Activated CD8-positive, alpha-beta memory T cell treated with anti-CD3 and anti-CD28 coated beads, Interleukin-2, amount 50 U/mL, for 1 hour (primary cell): ENCODE measurements around the gene SPTBN4.
"Not testable (repeated sequence)": the region's sequence is repeated elsewhere in the genome, so short reads cannot be mapped to it uniquely, and the experiment has no call there.

Experiments used
- DNase-seq: peaks from one replicate; pipeline ENCODE4 v3.0.0-alpha.2; 2020; ENCODE audit errors: extremely low read depth

SPTBN4 gene

DNA sequence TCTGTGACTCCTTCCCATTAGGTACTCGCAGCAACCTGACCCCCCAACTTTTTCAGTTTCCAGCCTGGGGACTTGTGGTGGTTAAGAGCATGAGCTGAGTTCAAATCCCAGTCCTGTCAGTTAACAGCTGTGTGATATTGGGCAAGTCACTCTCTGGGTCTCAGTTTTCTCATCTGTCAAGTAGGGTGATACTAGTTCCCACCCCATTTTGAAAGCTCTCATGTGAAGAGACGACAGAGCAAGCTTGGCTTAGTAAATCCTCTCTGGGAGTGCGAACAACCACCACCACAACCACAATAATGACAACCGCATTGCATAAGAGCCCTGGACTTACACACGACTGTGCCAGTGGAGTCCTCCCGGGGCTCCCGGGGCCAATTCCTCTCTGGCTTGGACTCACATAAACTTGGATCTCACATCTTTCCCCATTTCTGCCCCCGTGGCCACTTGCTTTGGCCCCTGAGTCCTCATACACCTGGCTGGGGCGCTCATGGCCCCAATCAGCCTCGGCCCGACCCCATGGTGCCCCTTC, 1.7 kb upstream of the SPTBN4 start:
- no peak for DNase-seq

DNA sequence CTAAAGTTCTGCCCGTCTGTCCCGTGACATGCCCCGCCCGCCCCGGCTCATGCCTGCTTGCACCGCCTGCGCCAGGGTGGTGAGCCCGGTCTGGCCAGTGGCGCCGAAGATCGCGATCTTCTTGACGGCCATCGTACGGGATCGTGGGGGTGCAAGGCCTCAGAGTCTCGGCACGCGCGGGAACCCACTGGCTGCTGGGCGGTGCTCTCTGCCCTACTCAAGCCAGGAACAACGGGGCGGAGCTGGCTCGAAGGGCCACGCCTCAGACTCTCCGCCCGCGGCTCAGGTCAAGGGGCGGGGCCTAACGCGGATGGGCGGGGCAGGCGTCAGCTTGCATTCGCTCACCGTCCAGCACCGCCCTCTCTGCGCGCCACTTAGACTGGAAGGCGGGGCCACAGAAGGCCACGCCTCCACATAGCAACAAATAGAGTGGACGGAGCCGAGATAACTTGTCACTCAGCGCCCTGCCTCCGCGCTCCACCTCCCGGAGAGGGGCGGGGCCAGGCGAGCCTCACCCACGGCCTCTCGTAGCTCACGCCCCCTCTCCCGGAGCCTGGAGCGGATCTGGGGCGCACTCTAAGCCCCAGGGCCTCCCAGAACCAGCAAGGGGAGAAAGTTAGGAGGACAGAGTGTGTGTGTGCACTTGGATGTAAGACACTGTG, 1.1 kb upstream of the SPTBN4 start, which contains the start of gene BLVRB:
Gene BLVRB, minus strand, starts transcription at position 189 of the 662 bp plus-strand sequence. Its CDS starts 57 bp downstream, at position 132.
- DNase-seq = peak; percentile 96

DNA sequence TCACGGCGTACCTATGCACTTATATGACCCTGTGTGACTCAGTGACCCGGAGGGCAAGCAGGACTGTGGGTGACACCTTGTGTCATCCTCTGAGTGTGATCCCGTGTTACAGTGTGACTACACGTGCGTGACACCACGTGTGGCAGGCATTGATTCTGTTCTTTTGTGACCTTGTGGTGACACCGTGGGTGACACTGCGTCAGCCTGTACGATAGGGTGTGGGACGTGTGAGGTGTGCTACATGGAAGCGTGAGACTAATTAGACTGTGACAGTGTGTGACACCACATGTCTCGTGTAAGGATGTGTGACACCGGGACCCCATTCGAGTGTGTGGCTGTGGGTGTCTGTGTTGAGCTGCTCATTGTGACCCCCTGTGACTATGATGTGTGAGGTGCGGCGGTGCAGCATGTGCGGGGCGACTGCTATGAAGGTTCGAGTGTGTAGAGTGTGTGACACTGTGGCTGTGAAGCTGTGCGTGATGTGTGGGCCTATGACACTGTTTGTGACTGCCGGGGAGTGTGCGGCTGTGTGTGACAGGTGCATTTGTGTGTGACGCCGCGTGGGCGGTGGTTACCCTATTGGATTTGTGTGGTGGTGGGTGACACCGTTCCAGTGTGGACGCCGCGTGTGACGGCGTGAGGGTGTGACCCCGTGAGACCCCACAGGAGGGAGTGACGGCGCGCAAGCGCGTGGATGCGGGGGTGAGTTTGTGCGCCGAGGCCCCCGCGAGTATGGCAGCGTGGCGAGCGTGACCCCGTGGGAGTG, 399 bp upstream of the SPTBN4 start:
- DNase-seq = peak; percentile 60

GRCh38 chr19:40469011-40469410, 2.2 kb downstream of the SPTBN4 start:
- DNase-seq = no peak

- no peak for DNase-seq
Observed at GRCh38 chr19:40471111-40471510, 4.3 kb downstream of the SPTBN4 start.

GRCh38 chr19:40472516-40472915, 5.7 kb downstream of the SPTBN4 start:
- no peak for DNase-seq

DNA sequence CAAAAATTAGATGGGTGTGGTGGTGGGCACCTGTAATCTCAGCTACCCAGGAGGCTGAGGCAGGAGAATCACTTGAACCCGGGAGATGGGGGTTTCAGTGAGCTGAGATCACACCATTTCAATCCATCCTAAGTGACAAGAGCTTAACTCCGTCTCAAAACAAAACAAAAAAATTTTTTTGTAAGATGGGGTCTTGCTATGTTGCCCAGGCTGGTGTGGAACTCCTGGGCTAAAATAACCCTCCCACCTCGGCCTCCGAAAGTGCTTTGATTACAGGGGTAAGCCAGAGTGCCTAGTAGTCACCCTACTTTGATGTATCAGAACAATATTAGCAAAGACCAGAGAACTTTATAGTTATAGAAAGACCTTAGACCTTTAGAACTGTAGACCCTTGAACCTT, 7.9 kb downstream of the SPTBN4 start:
- no peak for DNase-seq

DNA sequence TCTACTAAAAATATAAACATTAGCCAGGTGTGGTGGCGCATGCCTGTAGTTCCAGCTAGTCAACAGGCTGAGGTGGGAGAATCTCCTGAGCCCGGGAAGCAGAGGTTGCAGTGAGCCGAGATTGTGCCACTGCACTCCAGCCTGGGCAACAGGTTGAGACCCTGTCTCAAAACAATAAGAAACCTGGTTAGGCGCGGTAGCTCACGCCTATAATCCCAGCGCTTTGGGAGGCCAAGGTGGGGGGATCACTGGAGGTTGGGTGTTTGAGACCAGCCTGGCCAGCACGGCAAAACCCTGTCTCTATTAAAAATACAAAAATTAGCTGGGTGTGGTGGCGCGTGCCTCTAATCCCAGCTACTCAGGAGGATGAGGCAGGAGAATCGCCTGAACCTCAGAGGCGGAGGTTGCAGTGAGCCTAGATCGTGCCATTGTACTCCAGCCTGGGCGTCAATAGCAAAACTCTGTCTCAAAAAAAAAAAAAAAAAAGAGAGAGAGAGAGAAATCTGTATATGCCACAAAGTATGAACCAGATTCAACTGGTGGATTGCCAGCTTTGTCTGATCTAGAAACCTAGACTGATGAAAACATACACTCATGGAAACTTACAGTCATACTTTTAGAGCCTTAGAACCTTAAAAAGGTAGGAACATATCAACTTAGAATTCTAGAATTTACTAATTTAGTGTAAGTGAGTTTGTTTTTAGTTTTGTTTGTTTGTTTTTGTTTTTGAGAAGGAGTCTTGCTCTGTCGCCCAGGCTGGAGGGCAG, 9.3 kb downstream of the SPTBN4 start:
- not testable (repeated sequence) for DNase-seq

DNA sequence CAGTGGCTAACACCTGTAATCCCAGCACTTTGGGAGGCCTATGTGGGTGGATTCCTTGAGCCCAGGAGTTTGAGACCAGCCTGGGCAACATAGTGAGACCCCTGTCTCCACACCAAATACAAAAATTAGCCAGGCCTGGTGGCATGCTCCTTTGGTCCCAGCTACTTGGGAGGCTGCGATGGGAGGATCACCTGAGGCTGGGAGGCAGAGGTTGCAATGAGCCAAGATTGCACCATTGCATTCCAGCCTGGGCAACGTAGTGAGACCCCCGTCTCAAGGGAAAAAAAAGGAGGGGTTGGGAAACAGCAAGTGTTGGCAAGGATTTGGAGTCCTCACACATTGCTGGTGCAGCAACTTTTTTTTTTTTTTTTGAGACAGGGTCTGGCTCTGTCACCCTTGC, 19.2 kb downstream of the SPTBN4 start:
- no peak for DNase-seq

- no peak for DNase-seq
Observed at GRCh38 chr19:40489882-40490230, 23.1 kb downstream of the SPTBN4 start.

DNA sequence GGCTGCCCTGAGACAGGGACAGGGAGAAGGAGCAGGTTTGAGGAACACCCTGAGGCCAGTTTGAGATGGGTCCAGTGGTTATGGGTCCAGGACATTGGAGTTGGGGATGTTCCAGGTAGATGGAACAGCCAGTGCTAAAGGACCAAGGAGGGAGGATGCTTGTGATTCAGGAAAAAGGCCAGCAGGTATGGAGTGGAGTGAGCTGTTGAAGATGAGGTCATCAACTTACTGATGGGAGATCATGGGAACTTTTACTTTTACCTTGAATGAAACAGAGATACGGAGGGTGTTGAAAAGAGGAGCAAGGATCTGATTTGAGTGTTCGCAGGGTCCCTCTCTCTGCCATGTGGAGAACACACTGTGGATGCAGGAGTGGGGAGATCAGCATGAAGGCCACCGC, 25.5 kb downstream of the SPTBN4 start:
- no peak for DNase-seq

DNA sequence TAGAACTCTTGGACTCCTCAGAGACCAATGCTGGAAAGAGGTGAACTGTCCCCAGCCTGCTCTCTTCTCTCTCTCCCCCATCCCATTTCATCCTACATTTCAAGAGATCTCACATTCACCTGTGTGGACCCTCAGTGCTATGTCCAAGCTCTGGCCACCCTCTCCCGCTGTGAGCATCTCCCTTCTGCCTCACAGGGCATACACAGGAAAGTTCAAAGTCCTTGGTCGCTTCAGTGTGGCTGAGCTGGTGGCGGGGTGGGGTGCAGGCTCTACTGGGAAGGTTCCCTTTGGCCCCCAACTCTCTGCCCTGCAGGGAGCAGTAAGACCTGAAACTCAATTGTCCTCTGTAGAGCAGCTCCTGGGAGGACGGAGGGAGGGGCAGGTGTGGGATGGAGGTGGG, 27.0 kb downstream of the SPTBN4 start:
- no peak for DNase-seq

- no peak for DNase-seq
Observed at GRCh38 chr19:40494191-40494838, 27.5 kb downstream of the SPTBN4 start.

GRCh38 chr19:40497214-40497613, 30.4 kb downstream of the SPTBN4 start:
- DNase-seq = no peak

DNA sequence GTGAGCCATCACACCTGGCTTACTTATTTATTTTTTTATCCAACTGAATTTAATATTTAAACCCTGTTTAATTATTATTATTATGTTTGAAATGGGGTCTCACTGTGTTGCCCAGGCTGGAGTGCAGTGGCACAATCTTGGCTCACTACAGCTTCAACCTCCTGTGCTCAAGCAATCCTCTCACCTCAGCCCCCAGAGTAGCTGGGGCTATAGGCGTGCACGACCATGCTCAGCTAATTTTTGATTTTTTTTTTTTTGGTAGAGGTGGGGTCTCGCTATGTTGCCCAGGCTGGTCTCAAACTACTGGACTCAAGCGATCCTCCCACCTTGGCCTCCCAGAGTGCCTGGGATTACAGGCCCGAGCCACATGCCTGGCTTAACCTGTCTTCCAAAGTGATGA, 32.5 kb downstream of the SPTBN4 start:
- DNase-seq = no peak

DNA sequence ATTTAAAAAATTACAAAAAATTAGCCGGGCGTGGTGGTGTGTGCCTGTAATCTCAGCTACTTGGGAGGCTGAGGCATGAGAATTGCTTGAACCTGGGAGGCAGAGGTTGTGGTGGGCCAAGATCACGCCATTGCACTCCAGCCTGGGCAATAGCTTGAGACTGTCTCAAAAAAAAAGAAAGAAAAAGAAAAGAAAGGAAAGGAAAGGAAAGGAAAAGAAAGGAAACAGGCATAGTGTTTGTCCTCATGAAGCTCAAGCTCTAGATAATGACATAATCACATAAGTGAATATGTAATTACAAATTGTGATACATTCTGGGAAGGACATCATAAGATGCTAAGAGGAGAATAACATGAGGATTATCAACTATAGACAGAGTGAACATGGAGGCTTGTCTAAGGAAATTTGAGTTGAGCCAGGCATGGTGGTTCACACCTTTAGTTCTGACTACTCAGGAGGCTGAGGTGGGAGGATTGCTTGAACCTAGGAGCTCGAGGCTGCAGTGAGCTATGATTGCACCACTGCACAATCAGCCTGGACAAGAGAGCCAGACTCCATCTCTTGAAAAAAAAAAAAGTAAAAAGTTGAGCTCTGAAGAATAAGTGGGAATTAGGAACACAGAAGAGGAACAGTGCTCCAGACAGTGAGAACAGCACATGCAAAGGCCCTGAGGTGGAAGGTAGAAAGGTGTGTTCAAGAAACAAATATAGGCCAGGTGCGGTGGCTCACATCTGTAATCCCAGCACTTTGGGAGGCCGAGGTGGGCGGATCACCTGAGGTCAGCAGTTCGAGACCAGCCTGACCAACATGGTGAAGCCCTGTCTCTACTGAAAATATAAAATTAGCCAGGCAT, 34.1 kb downstream of the SPTBN4 start:
- not testable (repeated sequence) for DNase-seq

DNA sequence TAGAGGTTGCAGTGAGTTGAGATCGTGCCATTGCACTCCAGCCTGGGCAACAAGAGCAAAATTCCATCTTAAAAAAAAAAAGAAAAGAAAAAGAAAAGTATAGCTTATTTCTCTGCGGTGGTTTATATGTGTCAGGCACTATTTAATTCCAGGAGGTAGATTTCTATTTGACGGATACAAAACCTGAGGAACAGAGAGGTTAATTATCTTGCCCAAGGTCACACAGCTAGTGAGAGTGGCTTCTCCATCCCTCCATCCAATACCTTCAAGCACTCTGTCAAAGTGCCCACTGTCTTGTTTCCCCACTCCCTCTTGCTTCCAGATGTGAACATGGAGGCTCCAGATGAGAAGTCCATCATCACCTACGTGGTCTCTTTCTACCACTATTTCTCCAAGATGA, 34.8 kb downstream of the SPTBN4 start:
- no peak for DNase-seq

GRCh38 chr19:40502081-40502480, 35.3 kb downstream of the SPTBN4 start:
- no peak for DNase-seq

GRCh38 chr19:40502647-40503319, 36.0 kb downstream of the SPTBN4 start:
- DNase-seq = no peak

DNA sequence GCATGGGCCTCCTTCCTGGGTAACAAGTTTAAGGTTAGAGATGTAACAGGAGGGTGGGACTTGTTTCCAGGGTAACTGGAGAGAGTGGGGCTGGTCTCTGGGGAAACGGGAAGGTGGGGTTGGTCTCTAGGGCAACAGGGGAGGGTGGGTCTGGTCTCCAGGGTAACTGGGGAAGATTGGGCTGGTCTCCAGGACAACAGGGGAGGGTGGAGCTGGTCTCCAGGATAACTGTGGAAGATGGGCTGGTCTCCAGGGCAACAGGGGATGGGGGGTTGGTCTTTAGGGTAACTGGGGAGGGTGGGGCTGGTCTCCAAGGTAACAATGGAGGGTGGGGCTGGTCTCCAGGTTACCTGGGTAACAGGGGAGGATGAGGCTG, 36.5 kb downstream of the SPTBN4 start:
- DNase-seq = no peak
